Upper lobe of left lung (tissue), 4 donors: ENCODE measurements around the gene CHIT1.

Source experiments
- EP300 ChIP-seq, 4 donors: sonication (generic); formaldehyde crosslinking; IDR thresholded peaks; one replicate each; pipeline ENCODE4 v1.5.1; 2017; ENCODE audit warnings: antibody characterized with exemption in 4 of 4, control low read depth in 2 of 4
- POLR2A ChIP-seq, 4 donors: fragments of 450-650 bp; IDR thresholded peaks; one replicate each; pipeline ENCODE4 v1.5.1; 2016 to 2017; ENCODE audit warnings: antibody characterized with exemption in 4 of 4, mild to moderate bottlenecking in 2 of 4

- no peak for TF ChIP-seq POLR2A (IDR thresholded peaks at IDR 0.05)
- TF ChIP-seq EP300 (IDR thresholded peaks at IDR 0.05) = no peak
These were observed 41.0 kb upstream of the CHIT1 start for GRCh38 chr1:203270448-203270847.
